GM12878 (cell line): ENCODE measurements around the gene UQCRH. TPM values are rescaled to one million over a fixed set of nuclear protein-coding genes. Genes with fewer than 3 reads are reported as not detected.

Experiments
- ATAC-seq: fragments of 200-7000 bp; cut with Tn5 transposase; 3 replicates; pipeline ENCODE4 v1.9.1; 2020; ENCODE audit warnings: mild to moderate bottlenecking, moderate library complexity
- BruUV-seq: library from RNA; stranded (reverse); fragments of 400-500 nt; replicated peaks from 2 replicates; lab custom pipeline; 2021; lab: Mats Ljungman, UMichigan
- CTCF ChIA-PET: fragments of 300-600 bp; sonication (Branson Sonifier 250); formaldehyde crosslinking; extraction: SDS; loops from one replicate; lab custom pipeline; 2021; ENCODE audit warnings: inconsistent platforms; lab: Yijun Ruan, JAX
- POLR2A ChIA-PET: fragments of 350-600 bp; formaldehyde crosslinking; extraction: SDS; loops from one replicate; lab custom pipeline; 2021; ENCODE audit warnings: inconsistent platforms; lab: Charles Lee
- RAD21 ChIA-PET: fragments of 300-600 bp; sonication (Branson Sonifier 250); formaldehyde crosslinking; loops from one replicate; lab custom pipeline; 2023; ENCODE audit warnings: antibody characterized with exemption; ENCODE audit not compliant: unreplicated experiment; lab: Charles Lee
- SMC1A ChIA-PET: fragments of 300-600 bp; sonication (Branson Sonifier 250); formaldehyde crosslinking; loops from one replicate; lab custom pipeline; 2023; ENCODE audit not compliant: unreplicated experiment, uncharacterized antibody; lab: Charles Lee
- DNase-seq: peaks from one replicate; pipeline ENCODE4 v3.0.0-alpha.2; 2011; ENCODE audit warnings: low read depth, low spot score
- FAIRE-seq: peaks from 3 replicates; lab custom pipeline; 2011; peaks lifted over from hg19 to GRCh38; lab: Jason Lieb, UNC
- H2AFZ ChIP-seq: 2 replicates; pipeline ENCODE4 v1.6.0; 2011; ENCODE audit warnings: low read depth, low read length, control low read depth; ENCODE audit not compliant: control insufficient read depth
- H3K27ac ChIP-seq: 2 replicates; pipeline ENCODE4 v1.5.1; 2011; ENCODE audit warnings: control low read depth; ENCODE audit not compliant: control insufficient read depth, insufficient read depth
- H3K27me3 ChIP-seq, 2 experiments: replicated peaks in 1 of 2; 2 replicates each; pipeline versions ENCODE4 v1.6.0 to v1.6.1; 2011; ENCODE audit warnings: low read length in 1 of 2; ENCODE audit not compliant: control insufficient read depth in 2 of 2, insufficient read depth in 2 of 2
- H3K36me3 ChIP-seq, 2 experiments: 2 replicates each; pipeline ENCODE4 v1.5.1; 2011; ENCODE audit warnings: low read length in 1 of 2; ENCODE audit not compliant: control insufficient read depth in 2 of 2, insufficient read depth in 2 of 2
- H3K4me1 ChIP-seq: 2 replicates; pipeline ENCODE4 v1.6.1; 2011; ENCODE audit warnings: mild to moderate bottlenecking, low read length, moderate library complexity, mixed read lengths; ENCODE audit not compliant: control insufficient read depth, insufficient read depth
- H3K4me2 ChIP-seq: 2 replicates; pipeline ENCODE4 v1.6.0; 2011; ENCODE audit warnings: control low read depth; ENCODE audit not compliant: control insufficient read depth, insufficient read depth
- H3K4me3 ChIP-seq: fragments of 200-600 bp; sonication (generic); 2 replicates; pipeline ENCODE4 v1.5.1; 2016
- H3K79me2 ChIP-seq: 2 replicates; pipeline ENCODE4 v1.6.0; 2011; ENCODE audit warnings: low read length; ENCODE audit not compliant: control insufficient read depth, insufficient read depth
- H3K9ac ChIP-seq: 2 replicates; pipeline ENCODE4 v1.8.0; 2011; ENCODE audit warnings: low read length, control low read depth, mixed read lengths; ENCODE audit not compliant: control insufficient read depth, insufficient read depth
- H3K9me3 ChIP-seq: replicated peaks from 3 replicates; pipeline ENCODE4 v1.5.1; 2011; ENCODE audit warnings: mild to moderate bottlenecking, low read length; ENCODE audit not compliant: control insufficient read depth, insufficient read depth
- H4K20me1 ChIP-seq: 2 replicates; pipeline ENCODE4 v1.6.0; 2011; ENCODE audit not compliant: control insufficient read depth, insufficient read depth
- CHD2 ChIP-seq: IDR thresholded peaks from 2 replicates; pipeline ENCODE4 v1.6.1; 2011; ENCODE audit warnings: low read depth, low read length, improper control_type of control experiment, borderline replicate concordance
- FOXM1 ChIP-seq: IDR thresholded peaks from 2 replicates; pipeline ENCODE4 v1.6.1; 2012; ENCODE audit warnings: low read depth, mild to moderate bottlenecking, inconsistent platforms, low read length, moderate library complexity
- HDAC2 ChIP-seq: fragments of 200-600 bp; sonication (generic); IDR thresholded peaks from 2 replicates; pipeline ENCODE4 v1.6.1; 2017
- IRF4 ChIP-seq: IDR thresholded peaks from 2 replicates; pipeline ENCODE4 v1.6.1; 2011; ENCODE audit warnings: low read depth, low read length
- MYC ChIP-seq: IDR thresholded peaks from 2 replicates; pipeline ENCODE4 v1.6.1; 2011; ENCODE audit warnings: mild to moderate bottlenecking, low read length, moderate library complexity, inconsistent platforms; ENCODE audit not compliant: insufficient read depth, insufficient replicate concordance, insufficient read length, severe bottlenecking
- RFX5 ChIP-seq: IDR thresholded peaks from 2 replicates; pipeline ENCODE4 v1.6.1; 2011; ENCODE audit warnings: low read depth, low read length, improper control_type of control experiment
- SMAD5 ChIP-seq: IDR thresholded peaks from 2 replicates; pipeline ENCODE4 v1.6.1; 2016; ENCODE audit warnings: antibody characterized with exemption, low read depth
- SP1 ChIP-seq: IDR thresholded peaks from one replicate; pipeline ENCODE4 v1.6.1; 2011; ENCODE audit warnings: low read depth, low read length
- WRNIP1 ChIP-seq: IDR thresholded peaks from 2 replicates; pipeline ENCODE4 v1.6.1; 2011; ENCODE audit warnings: low read depth, low read length, improper control_type of control experiment, borderline replicate concordance
- ZSCAN29 ChIP-seq: fragments of 450-650 bp; IDR thresholded peaks from 2 replicates; pipeline ENCODE4 v1.6.1; 2017; ENCODE audit warnings: mild to moderate bottlenecking, moderate library complexity
- WGBS: methylation state at CpG from one replicate; pipeline ENCODE4 v1.1.6; 2016; ENCODE audit warnings: low lambda C conversion rate; ENCODE audit not compliant: insufficient replicate concordance, insufficient coverage; ENCODE audit errors: missing lambda C conversion rate; 5-methylcytosine and 5-hydroxymethylcytosine counted together
- in situ Hi-C: fragments of 300-500 bp; cut with MboI; formaldehyde crosslinking; loops from 9 replicates; pipeline ENCODE4 v1.14.3; 2018; ENCODE audit warnings: mixed read lengths
- intact Hi-C: fragments of 100-400 bp; cut with micrococcal nuclease; formaldehyde crosslinking; loops from one replicate; pipeline ENCODE4 v1.14.2; 2022; ENCODE audit not compliant: unreplicated experiment
- polyA plus RNA-seq, 11 experiments: library from polyadenylated mRNA; depleted of rRNA in 4 of 11; unstranded in 6 of 11; stranded (reverse) in 5 of 11; fragments of >200 nt; fragmentation: Nextera tagmentation in 4 of 11; fragmentation: Illumina TruSeq in 1 of 11; extraction: Ambion mirVana in 4 of 11; extraction: Trizol in 1 of 11; gene quantifications; 1 replicate in 1 of 11; 2 replicates in 10 of 11; pipeline versions ENCODE4 v1.2.1 to v1.2.3, GENCODE V29; 2011 to 2016; ENCODE audit warnings: inconsistent platforms in 2 of 11, missing spikeins in 2 of 11, low read depth in 1 of 11
- total RNA-seq, 4 experiments: library from RNA; depleted of rRNA in 3 of 4; stranded (reverse); fragments of >200 nt in 3 of 4; fragmentation: Illumina TruSeq in 1 of 4; extraction: Trizol in 1 of 4; gene quantifications; 2 replicates each; pipeline versions ENCODE4 v1.2.1 to v1.2.3, GENCODE V29; 2013 to 2021
- TF ChIP-seq, protein P1 (sequence below): fragments of 450-650 bp; IDR thresholded peaks from 2 replicates; pipeline ENCODE4 v1.6.1; 2017; ENCODE audit warnings: borderline replicate concordance
- TF ChIP-seq, protein P2 (sequence below): IDR thresholded peaks from 2 replicates; pipeline ENCODE4 v1.6.1; 2011; ENCODE audit warnings: borderline replicate concordance, low read depth, mild to moderate bottlenecking, moderate library complexity, mixed read lengths, low read length; ENCODE audit not compliant: insufficient read depth; ENCODE audit errors: extremely low read length
- TF ChIP-seq, protein P3 (sequence below): fragments of 150-350 bp; IDR thresholded peaks from 2 replicates; pipeline ENCODE4 v1.6.1; 2016; ENCODE audit warnings: low read depth, low read length

The UQCRH gene
- total and polyA plus RNA-seq, 10 of the 15 experiments (the other 5 are each of a cell fraction or from before 2014, with no cell fraction given) = 363 to 1,782 (median 597) TPM

GRCh38 chr1:46256523-46256922, 47.0 kb upstream of the UQCRH start:
- RAD21 ChIA-PET = no interaction called here
- Histone ChIP-seq H3K4me1 (no peaks in the 10 kb centered on the region), H3K79me2 (no peaks in the 10 kb centered on the region), H3K4me3 (no peak overlapping the region), H3K27ac (no peak overlapping the region), H4K20me1 (no peaks in the 10 kb centered on the region), H3K4me2 (no peak overlapping the region), H3K36me3 (peaks cover 18 to 30% of the 10 kb centered on the region in 2 experiments), H3K9ac (no peak overlapping the region), H2AFZ (no peak overlapping the region), H3K27me3 (no peaks in the 10 kb centered on the region), H3K9me3 (no peaks in the 10 kb centered on the region)
- SMC1A ChIA-PET = no interaction called here
- BruUV-seq = no TSS peak
- TF ChIP-seq RFX5 = no peak
- no peak for TF ChIP-seq HDAC2
- TF ChIP-seq CHD2 = no peak
- TF ChIP-seq, protein P1, sequence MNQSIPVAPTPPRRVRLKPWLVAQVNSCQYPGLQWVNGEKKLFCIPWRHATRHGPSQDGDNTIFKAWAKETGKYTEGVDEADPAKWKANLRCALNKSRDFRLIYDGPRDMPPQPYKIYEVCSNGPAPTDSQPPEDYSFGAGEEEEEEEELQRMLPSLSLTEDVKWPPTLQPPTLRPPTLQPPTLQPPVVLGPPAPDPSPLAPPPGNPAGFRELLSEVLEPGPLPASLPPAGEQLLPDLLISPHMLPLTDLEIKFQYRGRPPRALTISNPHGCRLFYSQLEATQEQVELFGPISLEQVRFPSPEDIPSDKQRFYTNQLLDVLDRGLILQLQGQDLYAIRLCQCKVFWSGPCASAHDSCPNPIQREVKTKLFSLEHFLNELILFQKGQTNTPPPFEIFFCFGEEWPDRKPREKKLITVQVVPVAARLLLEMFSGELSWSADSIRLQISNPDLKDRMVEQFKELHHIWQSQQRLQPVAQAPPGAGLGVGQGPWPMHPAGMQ = no peak
- TF ChIP-seq FOXM1 = no peak
- no peak for TF ChIP-seq IRF4
- no peak for TF ChIP-seq MYC
- TF ChIP-seq, protein P2, sequence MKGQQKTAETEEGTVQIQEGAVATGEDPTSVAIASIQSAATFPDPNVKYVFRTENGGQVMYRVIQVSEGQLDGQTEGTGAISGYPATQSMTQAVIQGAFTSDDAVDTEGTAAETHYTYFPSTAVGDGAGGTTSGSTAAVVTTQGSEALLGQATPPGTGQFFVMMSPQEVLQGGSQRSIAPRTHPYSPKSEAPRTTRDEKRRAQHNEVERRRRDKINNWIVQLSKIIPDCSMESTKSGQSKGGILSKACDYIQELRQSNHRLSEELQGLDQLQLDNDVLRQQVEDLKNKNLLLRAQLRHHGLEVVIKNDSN = no peak
- TF ChIP-seq WRNIP1 = no peak
- TF ChIP-seq ZSCAN29 = no peak
- TF ChIP-seq, protein P3, sequence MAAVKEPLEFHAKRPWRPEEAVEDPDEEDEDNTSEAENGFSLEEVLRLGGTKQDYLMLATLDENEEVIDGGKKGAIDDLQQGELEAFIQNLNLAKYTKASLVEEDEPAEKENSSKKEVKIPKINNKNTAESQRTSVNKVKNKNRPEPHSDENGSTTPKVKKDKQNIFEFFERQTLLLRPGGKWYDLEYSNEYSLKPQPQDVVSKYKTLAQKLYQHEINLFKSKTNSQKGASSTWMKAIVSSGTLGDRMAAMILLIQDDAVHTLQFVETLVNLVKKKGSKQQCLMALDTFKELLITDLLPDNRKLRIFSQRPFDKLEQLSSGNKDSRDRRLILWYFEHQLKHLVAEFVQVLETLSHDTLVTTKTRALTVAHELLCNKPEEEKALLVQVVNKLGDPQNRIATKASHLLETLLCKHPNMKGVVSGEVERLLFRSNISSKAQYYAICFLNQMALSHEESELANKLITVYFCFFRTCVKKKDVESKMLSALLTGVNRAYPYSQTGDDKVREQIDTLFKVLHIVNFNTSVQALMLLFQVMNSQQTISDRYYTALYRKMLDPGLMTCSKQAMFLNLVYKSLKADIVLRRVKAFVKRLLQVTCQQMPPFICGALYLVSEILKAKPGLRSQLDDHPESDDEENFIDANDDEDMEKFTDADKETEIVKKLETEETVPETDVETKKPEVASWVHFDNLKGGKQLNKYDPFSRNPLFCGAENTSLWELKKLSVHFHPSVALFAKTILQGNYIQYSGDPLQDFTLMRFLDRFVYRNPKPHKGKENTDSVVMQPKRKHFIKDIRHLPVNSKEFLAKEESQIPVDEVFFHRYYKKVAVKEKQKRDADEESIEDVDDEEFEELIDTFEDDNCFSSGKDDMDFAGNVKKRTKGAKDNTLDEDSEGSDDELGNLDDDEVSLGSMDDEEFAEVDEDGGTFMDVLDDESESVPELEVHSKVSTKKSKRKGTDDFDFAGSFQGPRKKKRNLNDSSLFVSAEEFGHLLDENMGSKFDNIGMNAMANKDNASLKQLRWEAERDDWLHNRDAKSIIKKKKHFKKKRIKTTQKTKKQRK = no peak
- no peak for TF ChIP-seq SMAD5
- no peak for TF ChIP-seq SP1
- 100% methylated on average over 2 of the region's 2 CpGs for WGBS
- ATAC-seq (no peak), DNase-seq (no peak), FAIRE-seq (no peak)
- in situ Hi-C loops = no loop called here
- POLR2A ChIA-PET = interaction anchor here (0.6 to 1.0 kb wide), 2 partner anchors 13 to 16 kb away, joined by 7 to 9 read pairs; no protein-coding TSS in a partner anchor
- intact Hi-C loops = no loop called here
- CTCF ChIA-PET = no interaction called here
